Measurements from ENCODE around the gene PTMA.
"Not testable (repeated sequence)": the region's sequence is repeated elsewhere in the genome, so short reads cannot be mapped to it uniquely, and the experiment has no call there.

The PTMA gene

DNA sequence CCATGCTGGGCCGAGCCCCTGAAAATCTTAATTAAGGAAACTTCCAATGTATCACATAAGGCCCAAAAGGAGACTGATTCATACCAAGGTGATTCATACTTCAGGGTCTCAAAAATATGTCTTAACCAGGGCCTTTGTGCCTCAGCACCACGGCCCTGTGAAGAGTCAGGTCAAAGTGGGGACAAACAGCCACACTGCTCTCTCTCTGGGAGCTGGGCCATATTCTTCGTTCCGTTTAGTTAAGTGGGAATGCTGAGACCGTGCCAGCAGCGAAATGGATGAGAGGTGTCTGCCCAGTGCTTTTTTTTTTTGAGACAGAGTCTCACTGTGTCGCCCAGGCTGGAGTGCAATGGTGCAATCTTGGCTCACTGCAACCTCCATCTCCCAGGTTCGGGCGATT is 9.3 kb upstream of the PTMA start:
- DNase-seq, result no peak

DNA sequence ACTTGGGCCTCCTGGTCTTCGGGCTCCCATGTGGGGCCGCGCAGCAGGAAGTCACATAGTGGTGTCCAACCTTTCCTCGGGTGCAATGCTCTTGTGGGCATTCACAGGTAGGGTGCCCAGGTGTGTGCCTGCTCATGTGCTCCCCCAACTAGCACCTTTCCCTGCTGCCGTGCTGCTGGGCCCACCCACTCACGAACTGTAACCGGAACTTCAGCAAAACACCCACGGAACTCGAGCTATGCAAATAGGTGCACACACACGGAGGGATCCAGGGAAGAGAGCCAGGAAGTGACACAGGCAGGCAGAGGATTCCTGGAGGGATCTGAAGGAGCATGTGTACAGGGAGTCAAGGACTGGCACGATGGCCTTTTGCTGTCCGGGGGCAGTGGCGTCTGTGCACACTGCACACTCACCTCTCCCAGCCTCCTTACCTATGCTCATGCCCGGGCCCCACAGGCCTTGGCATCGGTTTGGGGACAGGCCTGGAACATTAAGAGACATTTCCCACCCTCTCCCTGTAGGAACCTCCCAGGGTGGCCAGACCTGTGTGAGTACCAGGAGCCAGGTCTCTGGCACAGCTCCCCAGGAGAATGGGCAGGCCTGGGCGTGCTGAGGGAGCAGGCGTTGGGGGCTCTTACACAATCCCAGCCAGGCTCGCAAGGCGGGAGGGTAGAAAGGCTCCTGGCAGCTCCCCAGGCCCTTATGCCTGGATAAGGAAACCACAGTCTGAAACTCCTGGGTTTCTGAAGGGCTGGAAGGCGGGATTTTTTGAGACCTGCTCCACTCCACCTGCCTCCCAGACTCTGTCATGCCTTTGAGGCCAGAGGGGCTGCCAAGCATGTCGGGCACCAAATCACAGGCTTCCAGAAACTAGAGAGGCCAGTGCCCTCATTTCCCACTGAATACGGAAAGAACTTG is 6.6 kb upstream of the PTMA start:
- no peak for DNase-seq

DNA sequence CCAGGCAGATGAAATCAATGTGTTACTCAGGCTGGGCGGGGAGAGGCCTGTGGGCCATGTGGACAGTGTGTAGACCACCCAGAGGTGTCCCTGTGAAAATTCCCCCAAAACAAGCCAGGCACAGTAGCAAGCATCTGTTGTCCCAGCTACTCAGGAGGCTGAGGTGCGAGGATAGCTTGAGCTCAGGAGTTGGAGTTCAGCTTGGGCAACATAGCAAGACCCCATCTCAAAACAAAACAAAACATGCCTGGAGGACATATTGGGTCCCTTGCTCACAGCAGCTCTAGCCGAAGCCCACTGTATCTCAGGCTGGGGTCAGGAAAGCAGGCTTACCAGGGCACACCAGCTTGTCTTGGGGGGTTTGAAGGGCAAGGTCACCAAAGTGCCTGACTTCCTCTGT is 4.3 kb upstream of the PTMA start:
- DNase-seq, result no peak

DNA sequence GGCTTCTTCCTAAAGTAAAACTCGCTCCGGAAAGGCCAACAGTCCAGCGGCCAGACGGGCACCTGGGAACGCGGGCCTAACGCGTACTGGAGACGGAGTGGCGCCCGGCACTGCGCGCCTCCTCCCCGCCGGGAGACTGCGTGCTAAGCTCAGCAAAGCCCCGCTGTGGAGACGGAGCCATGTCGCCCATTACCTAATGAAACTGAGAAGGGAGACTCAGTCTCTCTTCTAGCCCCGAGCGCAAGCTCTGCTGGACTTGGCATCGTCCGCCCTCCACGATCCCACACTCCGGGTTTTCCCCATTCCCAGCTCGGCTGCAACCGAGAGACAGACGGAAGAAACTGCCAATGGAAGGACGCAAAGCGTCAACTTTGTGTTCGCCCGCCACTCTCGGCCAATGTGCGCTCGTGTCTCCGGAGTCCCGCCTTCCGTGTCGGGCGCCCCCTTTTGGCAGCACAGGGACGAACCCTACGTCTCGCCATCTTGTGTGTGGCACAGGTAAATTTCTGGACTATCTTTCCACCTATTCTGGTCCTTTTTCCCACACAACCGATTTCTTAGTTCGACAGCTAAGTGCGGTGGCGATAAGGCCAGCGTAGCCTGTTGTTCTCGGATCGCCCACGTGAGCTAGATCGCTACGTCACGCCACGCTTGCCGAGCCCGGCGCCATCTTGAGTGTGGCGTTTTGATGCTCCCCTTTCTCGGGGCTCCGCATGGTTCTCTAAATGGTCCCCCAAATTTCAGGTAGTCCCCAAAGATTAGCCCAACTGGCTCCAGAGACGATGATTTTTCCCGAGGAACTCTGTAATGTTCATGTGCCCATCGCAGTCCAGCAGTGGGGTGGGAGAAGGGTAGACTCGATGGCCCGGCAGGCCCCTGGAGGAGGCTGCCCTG is 1.3 kb upstream of the PTMA start:
- DNase-seq, result peak; percentile 96

DNA sequence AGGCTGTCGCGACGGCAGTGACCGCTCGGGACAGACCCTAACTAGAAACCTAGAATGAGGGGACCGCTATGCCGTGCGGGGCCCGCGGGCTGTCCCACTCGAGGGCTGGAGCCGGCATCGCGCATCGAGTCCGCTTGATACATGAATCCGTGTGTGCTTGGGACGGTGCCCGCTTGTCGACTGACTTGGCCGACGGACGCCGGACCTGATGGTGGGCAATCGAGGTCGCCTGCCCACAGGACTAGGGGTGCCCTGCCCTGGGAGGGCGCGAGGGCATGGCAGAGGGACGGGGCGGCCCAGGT is 749 bp upstream of the PTMA start:
- DNase-seq, result no peak

DNA sequence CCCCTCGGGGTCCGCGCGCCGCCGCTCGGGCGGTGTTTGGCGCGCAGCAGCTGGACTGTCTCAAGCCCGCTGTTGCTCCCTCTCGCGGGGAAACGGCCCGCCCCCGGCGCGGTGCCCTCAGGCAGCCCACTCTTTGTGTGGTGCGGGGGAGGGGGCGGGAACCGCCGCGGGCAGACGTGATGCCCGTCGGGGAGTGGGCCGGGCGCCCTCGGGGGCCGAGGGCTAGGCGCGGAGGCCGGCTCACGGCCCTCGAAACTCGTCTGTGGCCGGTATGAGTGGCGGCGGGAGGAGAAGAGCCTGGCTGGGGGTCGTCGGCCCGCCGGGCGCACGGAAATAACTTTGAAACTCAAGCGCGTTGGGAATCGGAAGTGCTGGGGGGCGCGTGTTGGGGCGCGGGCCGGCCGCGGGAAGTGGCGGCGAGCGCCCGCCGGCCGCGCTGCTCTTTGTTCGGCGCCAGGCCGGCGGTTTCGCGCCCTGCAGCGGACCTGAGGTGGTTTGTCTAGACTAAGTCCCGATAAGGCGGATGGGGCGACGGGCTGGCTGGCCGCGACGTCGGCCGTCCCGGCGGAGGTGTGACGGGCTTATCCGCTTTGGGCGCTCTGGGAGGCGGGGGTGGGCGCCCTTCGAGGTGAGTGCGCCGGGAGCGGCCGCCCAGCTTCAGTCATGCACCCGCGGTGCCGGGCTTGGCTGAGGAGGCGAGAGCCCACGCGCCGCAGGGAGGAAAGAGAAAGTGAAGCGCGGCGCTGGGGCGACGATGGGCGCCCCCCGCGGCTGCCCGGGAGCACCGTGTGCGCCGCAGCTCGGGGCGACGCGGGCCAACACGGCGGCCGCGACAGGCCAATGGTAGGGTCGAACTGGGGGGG is 679 bp downstream of the PTMA start:
- peak; percentile 47 for DNase-seq

DNA sequence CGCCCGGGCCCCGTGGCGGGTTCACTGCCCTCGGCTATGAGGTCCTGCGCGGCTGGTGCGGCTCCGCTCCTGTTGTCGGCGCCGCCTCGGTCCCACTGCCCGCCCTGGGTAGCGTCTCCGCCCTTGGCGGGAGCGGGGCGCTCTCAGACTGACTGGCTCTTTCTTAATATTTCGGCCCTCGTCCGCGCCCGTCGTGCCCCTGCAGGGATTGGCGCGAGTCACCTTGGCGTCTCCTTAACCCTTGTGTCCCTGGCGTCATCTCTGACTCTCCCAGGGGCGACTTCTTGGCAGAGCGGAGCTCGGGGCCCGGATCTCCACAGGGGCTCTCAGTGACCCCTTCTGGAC is 1.3 kb downstream of the PTMA start:
- peak; percentile 23 for DNase-seq

DNA sequence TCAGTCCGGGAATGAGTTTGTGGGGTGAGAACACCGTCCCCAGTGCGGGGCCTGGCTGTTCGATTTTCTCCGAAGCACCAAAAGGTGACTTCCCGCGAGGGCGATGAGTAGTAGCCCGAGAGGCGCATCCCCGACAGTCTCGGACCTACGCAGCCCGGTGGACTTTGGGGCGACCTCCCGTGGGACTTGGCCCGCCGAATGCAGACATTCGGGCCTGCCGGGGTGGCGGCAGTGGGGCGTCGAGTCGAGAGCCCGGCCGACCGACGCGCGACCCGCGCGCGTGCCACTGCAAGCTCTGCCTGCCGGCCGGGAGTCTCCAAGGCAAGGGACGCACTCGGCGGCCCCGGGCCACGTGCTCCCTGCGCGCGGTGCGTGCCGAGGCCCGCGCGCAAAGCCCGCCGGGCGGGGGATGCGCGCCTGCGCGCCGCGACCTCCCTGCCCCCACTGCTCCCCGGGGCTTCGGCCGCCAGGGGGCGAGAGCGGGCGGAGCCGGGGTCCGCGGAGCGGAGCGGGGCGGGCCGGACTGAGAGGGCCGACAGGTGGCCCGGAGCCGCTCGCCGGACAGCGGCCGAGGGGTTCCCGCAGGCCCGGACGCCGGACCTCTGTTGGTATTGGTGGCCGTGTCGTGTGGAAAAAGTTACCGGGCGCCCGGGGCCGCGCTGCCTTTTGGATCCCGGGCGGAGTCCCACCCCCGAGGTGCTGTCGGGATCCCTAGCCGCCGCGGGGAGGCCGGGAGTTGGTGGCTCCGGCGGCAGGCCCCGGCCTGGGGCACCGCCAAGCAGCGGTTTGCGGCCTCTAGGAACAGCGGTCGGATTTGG is 1.9 kb downstream of the PTMA start:
- DNase-seq, result peak; percentile 75

DNA sequence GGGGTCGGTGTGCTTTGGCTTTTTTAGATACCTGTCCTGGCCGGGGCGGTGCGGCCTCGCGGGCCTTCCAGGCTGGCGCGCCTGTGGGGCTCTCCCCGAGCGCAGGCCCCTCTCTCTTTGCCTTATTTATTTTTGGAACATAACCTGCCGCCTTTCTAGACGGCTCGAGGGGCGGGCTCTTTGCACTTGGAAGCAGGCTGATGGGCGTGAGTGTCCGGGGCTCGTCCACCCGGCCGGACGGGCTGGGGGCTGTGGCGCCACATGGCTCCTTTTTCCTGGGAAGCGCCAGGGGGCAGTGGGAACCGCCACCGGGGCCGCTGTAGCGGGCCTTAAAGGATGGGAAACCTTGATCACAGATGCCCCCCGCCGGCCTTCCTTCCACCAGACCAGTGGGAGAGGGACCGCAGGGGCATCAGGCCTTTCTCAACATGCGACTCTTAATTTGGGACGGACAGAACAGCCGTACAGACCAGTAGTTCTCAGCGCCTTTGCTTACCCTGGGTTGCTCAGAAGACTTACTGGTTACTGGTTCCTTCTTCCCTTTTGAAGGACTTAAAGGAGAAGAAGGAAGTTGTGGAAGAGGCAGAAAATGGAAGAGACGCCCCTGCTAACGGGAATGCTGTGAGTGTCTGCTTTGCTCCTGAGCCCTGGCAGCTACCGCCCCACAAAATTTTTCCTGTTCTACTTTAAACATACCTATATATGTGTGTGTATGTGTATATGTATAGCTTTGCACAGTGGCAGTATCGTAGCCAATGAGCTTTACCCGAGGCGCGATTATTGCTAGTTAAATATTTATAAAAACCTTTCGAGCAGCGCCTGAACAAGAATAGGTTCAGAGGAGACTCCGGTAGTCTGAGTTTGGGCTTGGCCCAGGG is 2.7 kb downstream of the PTMA start:
- no peak for DNase-seq

DNA sequence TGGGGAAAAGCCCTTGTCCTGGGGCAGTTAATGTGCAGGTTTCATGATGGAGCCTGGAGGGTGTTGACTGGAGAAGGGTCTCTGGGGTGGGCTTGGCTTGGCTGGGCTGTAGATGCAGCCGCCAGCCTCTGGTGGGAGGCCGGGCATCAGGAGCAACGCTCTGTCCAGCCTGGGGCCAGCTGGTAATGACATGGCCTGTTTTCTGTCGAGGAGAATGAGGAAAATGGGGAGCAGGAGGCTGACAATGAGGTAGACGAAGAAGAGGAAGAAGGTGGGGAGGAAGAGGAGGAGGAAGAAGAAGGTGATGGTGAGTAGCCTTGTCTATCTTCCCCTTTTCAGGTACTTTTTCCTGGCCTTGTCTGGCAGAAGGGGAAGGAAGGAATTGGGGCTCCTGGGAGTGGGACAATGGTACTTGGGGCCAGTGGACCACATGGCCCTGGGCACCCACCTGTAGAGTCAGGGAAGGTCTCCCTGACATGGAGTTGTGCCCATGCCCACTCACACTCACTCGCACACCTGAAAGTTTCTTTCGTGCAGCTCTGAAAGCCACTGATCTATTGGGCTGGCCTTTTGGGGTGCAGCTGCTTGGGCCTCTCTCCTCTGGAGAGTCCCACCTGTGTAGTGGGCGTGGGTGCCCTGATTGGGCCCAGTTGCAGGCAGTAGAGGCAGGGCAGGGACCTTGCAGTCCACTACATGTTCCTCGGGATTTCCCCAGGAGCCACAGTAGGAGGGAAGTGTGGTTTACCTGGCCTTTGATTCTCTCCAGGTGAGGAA is 3.5 kb downstream of the PTMA start:
- no peak for DNase-seq

DNA sequence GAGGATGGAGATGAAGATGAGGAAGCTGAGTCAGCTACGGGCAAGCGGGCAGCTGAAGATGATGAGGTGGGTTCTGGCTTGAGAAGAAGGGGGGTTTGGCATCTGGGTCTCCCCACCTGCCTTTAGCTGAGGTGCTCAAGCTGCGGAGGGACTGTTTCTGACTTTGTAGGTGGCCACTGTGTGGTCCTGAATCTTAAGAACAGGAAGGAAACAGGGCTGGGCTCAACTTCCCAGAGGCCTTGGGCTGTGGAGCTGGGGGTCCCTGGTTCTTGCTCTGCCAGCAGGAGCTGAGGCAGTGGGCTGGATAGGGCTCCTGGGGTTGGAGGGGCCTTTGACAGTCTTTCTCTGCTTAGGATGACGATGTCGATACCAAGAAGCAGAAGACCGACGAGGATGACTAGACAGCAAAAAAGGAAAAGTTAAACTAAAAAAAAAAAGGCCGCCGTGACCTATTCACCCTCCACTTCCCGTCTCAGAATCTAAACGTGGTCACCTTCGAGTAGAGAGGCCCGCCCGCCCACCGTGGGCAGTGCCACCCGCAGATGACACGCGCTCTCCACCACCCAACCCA is 4.2 kb downstream of the PTMA start:
- peak; percentile 25 for DNase-seq

DNA sequence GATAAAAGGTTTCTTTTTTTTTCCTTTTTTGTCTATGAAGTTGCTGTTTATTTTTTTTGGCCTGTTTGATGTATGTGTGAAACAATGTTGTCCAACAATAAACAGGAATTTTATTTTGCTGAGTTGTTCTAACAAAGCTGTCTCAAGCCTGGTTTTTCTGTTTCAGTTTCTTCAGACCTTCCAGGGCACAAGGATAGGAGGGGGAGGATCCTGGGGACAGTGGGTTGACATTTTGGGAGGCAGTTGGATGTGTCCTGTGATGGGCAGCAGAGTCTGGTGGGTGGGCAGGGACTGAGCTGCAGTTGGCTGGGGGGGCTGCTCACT is 5.0 kb downstream of the PTMA start:
- DNase-seq, result not testable (repeated sequence)

DNA sequence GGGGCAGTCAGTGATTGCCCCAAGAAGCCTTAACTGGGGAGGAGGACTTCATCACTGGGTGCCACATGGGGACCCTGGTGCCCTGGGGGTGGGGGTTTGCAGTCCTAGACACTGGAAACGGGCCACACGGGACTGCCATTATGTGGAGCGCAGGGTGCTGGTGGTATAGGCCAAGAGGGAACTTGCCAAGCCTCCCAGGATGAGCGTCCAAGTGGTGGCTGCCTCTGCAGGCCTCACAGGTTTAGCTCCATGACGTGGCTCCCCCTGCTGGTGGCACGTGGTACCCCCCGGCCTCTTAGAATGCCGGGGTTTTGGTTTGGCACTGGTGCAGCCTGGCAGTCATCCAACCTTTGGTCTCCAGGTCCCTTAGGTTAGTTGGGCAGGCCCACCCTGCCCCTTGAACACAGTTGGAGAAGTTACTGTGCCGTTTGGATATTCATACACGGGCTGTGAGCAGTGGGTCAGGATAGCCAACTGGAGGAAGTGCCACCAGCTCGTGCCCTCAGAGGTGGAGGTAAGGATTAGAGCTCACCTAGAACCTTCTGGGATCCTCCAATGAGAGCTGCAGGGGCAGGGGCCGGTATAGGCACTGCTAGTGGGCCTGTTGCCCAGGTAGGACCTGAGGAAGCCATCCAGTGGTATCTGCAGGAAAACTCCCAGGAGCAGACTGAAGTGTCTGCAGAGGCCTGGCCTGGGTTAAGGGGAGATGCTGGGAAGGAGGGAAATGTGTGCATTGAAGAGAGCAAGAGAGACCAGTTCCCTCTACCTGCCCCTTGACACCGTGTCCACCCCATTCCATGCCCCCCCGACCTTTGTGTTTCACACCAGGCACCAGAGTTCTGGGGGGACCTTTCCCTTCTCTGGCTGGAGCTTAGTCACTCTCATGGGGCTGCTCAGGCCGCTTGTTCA is 5.7 kb downstream of the PTMA start:
- peak; percentile 88 for DNase-seq

DNA sequence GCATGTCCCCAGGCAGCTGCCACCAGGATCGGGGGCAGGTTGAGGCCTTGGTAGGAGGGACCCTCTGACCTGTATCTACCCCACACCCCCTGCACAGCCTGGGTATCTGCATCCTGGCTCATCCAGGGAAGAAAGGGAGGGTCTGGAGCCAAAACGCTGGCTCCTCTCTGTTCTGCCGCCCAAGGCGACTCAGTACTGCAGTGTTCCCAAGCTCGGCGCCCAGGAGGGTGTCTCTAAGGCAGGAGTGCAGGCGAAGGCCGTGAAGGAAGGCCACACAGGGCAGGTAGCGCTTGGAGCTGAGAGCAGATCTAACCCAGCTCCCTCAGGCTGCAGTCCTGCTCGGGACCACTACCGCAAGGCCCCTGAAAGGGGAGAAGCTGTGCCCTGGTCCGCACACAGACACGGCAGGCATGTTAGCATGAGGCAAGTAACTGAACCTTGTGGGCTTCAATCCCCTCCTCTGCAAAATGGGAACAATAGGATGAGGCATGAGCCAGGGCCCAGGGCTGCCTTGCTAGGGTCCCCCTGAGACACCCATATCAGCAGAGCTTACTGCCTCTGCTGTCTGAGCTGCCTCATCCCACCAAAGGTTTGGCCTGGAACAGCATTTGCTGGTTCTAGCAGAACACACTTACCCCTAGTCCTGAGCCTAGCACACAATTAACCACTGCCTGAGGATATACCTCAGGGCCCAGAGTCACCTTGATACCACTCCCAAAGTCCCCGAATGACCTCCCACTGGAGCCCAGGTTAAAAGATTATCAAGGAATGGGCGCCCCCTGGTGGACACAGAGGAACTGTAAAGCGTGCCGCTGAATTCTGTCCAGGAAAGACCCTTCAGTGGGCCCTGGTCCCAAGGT is 6.5 kb downstream of the PTMA start:
- peak; percentile 79 for DNase-seq

DNA sequence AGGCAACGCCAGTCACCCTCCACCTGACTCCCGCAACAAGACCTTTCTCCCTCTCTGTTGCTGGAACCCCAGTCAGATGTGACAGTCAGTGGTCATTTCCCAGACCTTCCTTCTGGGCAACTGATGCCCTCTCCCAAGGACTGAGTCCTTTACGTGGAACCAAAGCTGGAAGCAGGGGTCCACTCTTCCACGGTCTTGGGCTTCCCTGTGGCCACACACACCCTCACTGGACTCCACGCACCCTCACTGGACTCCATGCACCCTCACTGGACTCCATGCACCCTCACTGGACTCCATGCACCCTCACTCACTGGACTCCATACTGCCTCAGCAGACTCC is 7.1 kb downstream of the PTMA start:
- DNase-seq, result no peak

DNA sequence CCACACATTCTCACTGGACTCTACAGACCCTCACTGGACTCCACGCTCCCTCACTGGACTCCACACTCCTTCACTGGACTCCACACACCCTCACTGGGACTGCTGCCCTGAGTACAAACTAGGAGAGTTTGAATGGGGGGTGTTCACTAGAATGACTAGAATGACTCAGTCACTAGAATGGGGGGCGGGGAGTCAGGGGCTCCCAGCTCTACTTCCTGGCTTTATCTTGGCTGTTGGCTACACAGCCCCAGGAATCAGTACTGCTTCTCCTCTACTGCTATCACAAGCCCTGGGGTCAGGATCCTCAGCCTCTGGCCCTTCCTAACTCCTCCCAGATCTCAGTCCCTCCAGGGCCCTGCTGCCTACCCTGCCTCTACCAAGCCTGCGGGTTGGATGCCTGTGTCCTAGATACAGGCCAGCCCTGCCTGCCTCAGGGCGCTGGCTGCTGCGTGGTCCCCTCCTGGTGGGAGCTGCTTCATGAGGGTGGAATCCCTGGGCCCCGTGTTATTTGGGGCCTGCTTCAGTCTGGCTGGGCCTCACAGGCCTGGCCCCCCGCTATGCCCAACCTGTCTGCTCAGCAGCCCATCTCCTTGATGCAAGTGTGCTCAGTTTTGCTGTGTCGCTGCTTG is 7.8 kb downstream of the PTMA start:
- DNase-seq, result no peak

DNA sequence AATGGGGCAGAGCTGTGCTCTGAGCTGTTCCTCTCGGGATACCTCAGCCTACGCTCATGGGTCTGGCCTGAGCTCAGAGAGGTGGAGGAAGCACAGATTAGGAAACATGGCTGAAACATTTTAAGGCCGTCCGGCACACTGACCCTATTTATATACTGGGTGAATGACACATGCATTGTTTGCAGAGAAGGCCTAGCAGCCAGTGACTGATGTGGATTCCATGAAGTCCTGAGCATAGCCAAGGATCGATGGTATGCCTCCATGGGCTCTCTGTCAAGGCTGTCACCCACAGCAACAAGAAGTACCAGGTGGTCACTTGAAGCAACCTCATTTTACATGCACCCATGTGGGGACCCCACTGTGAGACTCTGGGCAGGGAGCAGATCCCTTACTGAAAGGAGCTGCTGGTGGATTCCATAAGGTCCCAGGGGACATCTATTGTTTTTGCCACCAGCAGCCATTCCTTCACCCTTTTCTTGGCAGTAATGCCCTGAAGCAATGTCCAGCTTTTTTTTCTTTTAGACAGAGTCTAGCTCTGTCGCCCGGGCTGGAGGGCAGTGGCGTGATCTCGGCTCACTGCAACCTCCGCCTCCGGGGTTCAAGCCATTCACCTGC is 8.4 kb downstream of the PTMA start:
- DNase-seq, result no peak
